Neural cell (in vitro differentiated cells): ENCODE data around the gene TM9SF1. TPM values are rescaled to one million over a fixed set of nuclear protein-coding genes. Genes with fewer than 3 reads are reported as not detected.

Experiments
- H2AFZ ChIP-seq: fragments of 200-600, 300-800 bp; sonication (generic), shearing (Covaris generic); 2 replicates; pipeline ENCODE4 v1.6.0; 2014; ENCODE audit warnings: low read depth, mild to moderate bottlenecking, antibody characterized with exemption, low read length, moderate library complexity
- H3F3A ChIP-seq: fragments of 200-600 bp; shearing (Covaris generic); 2 replicates; pipeline ENCODE4 v1.6.1; 2016; ENCODE audit warnings: mild to moderate bottlenecking, moderate library complexity, mixed read lengths, antibody characterized with exemption, low read length; ENCODE audit not compliant: insufficient read depth, poor library complexity, severe bottlenecking
- H3K27ac ChIP-seq: fragments of 200-600, 300-800 bp; sonication (generic), shearing (Covaris generic); 2 replicates; pipeline ENCODE4 v1.5.1; 2014; ENCODE audit warnings: mild to moderate bottlenecking, low read length, moderate library complexity
- H3K27me3 ChIP-seq: fragments of 300-800, 200-600 bp; sonication (generic), shearing (Covaris generic); 2 replicates; pipeline ENCODE4 v1.6.0; 2014; ENCODE audit warnings: mild to moderate bottlenecking, low read depth, low read length, moderate library complexity; ENCODE audit not compliant: insufficient read depth
- H3K36me3 ChIP-seq: fragments of 300-800, 200-600 bp; sonication (generic), shearing (Covaris generic); 2 replicates; pipeline ENCODE4 v1.5.1; 2014; ENCODE audit warnings: mild to moderate bottlenecking, antibody characterized with exemption, low read length, moderate library complexity; ENCODE audit not compliant: insufficient read depth
- H3K4me2 ChIP-seq: fragments of 300-800, 200-600 bp; sonication (generic), shearing (Covaris generic); 2 replicates; pipeline ENCODE4 v1.6.0; 2014; ENCODE audit warnings: mild to moderate bottlenecking, low read length
- H3K4me3 ChIP-seq: fragments of 300-800, 200-600 bp; sonication (generic), shearing (Covaris generic); 2 replicates; pipeline ENCODE4 v1.5.1; 2014; ENCODE audit warnings: mild to moderate bottlenecking, low read length, moderate library complexity
- H3K79me2 ChIP-seq: fragments of 200-600 bp; shearing (Covaris generic); replicated peaks from 2 replicates; pipeline ENCODE4 v1.6.0; 2014; ENCODE audit warnings: mild to moderate bottlenecking, low read length, moderate library complexity; ENCODE audit not compliant: insufficient read depth
- H3K9ac ChIP-seq: fragments of 300-800, 200-600 bp; sonication (generic), shearing (Covaris generic); 2 replicates; pipeline ENCODE4 v1.6.1; 2016; ENCODE audit warnings: mild to moderate bottlenecking, low read length, mixed read lengths
- H3K9me2 ChIP-seq: fragments of 200-600 bp; shearing (Covaris generic); 2 replicates; pipeline ENCODE4 v1.6.1; 2016; ENCODE audit warnings: mild to moderate bottlenecking, low read length, mixed read lengths; ENCODE audit not compliant: insufficient read depth
- H3K9me3 ChIP-seq: fragments of 200-600, 300-800 bp; sonication (generic), shearing (Covaris generic); 2 replicates; pipeline ENCODE4 v1.6.1; 2016; ENCODE audit warnings: mild to moderate bottlenecking, mixed run types, low read length, moderate library complexity, mixed read lengths
- H4K20me1 ChIP-seq: fragments of 200-600 bp; shearing (Covaris generic); 2 replicates; pipeline ENCODE4 v1.6.1; 2016; ENCODE audit warnings: mild to moderate bottlenecking, mixed run types; ENCODE audit not compliant: insufficient read depth
- EP300 ChIP-seq: fragments of 450-650 bp; conservative IDR thresholded peaks from 2 replicates; pipeline ENCODE4 v1.6.1; 2014; ENCODE audit warnings: antibody characterized with exemption, mild to moderate bottlenecking, moderate library complexity; ENCODE audit not compliant: poor library complexity, severe bottlenecking
- EZH2 ChIP-seq: fragments of 200-600, 300-800 bp; shearing (Covaris generic), sonication (generic); IDR thresholded peaks from 2 replicates; pipeline ENCODE4 v1.6.1; 2014; ENCODE audit warnings: antibody characterized with exemption, low read length, borderline replicate concordance, mild to moderate bottlenecking; ENCODE audit not compliant: insufficient read depth, poor library complexity, severe bottlenecking
- MXI1 ChIP-seq: fragments of 450-650 bp; conservative IDR thresholded peaks from 2 replicates; pipeline ENCODE4 v1.6.1; 2014; ENCODE audit warnings: antibody characterized with exemption, mild to moderate bottlenecking; ENCODE audit not compliant: poor library complexity, severe bottlenecking
- POLR2AphosphoS5 ChIP-seq: IDR thresholded peaks from 2 replicates; pipeline ENCODE4 v1.6.1; 2012
- RAD21 ChIP-seq: fragments of 450-650 bp; conservative IDR thresholded peaks from 2 replicates; pipeline ENCODE4 v1.6.1; 2014; ENCODE audit warnings: antibody characterized with exemption, mild to moderate bottlenecking, moderate library complexity
- SMC3 ChIP-seq: fragments of 450-650 bp; conservative IDR thresholded peaks from 2 replicates; pipeline ENCODE4 v1.6.1; 2014; ENCODE audit warnings: antibody characterized with exemption, mild to moderate bottlenecking, moderate library complexity; ENCODE audit not compliant: poor library complexity
- TAF1 ChIP-seq: IDR thresholded peaks from 2 replicates; pipeline ENCODE4 v1.6.1; 2012; ENCODE audit warnings: low read depth
- polyA plus RNA-seq: library from polyadenylated mRNA; depleted of rRNA; stranded (reverse); fragments of >200 nt; gene quantifications from 2 replicates; pipeline ENCODE4 v1.2.3, GENCODE V29; 2014
- TF ChIP-seq, protein P1 (sequence below): IDR thresholded peaks from 2 replicates; pipeline ENCODE4 v1.6.1; 2012; ENCODE audit warnings: borderline replicate concordance
- TF ChIP-seq, protein P2 (sequence below): fragments of 450-650 bp; IDR thresholded peaks from 2 replicates; pipeline ENCODE4 v1.5.1; 2014; ENCODE audit warnings: antibody characterized with exemption, mild to moderate bottlenecking, moderate library complexity; ENCODE audit not compliant: poor library complexity, severe bottlenecking

TM9SF1 gene
- polyA plus RNA-seq, 1 donor from 2014 or later = 25.1 TPM

DNA sequence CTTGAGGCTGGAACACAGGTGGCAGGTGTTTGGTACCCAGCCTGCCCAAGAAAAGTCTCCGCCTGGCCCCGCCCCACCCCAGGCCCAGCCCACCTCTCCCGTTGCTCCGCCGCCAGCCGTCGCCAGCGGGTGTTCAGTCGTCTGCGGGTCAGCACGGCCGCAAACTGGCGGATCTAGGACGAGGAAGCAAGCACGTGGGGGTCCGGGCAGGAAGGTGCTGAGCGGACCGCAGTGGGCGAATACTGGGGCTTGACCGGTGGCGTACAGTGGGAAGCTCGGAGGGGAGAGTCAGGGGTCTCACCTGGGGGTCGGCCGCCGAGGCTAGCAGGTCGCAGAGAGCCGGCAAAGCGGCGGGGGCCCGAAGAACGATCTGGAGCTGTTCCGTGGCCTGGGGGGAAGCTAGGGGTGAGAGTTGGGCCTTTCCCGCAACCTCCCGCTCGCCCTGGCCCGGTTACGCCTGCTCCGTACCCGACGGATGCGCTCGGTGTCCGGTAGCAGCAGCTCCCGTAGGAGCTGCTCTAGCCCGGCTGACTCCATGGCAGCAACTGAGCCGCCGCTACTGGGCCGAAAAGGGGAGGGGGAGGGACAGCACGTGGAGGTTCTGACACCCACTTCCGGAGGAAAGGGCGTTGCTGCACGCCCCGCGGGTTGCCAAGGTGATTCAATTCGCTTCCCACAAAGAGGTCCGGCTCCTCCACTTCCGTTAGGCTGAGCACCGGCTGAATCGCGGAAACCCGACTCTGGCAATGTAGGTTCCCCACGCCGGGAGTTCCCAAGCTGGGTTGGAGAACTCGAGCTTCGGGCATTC is 6.8 kb downstream of the TM9SF1 start, which contains the start of gene IPO4:
Gene IPO4, minus strand, starts transcription at position 566 of the 808 bp plus-strand sequence. Its CDS starts 29 bp downstream, at position 537.
- Histone ChIP-seq H3K27me3 (no peaks in the 10 kb centered on the region), H3K79me2 (peaks cover 3% of the 10 kb centered on the region), H3K9me3 (no peaks in the 10 kb centered on the region), H3K27ac (peak within 1 kb of the TSS; percentile 24), H3K9ac (peak within 1 kb of the TSS; percentile 65), H3K4me3 (peak within 1 kb of the TSS; percentile 92), H2AFZ (no peak within 1 kb of the TSS), H3F3A (no peaks in the 10 kb centered on the region), H3K9me2 (no peaks in the 10 kb centered on the region), H3K4me2 (peak within 1 kb of the TSS; percentile 84), H3K36me3 (no peaks in the 10 kb centered on the region), H4K20me1 (peaks cover 4% of the 10 kb centered on the region)
- TF ChIP-seq, protein P1, sequence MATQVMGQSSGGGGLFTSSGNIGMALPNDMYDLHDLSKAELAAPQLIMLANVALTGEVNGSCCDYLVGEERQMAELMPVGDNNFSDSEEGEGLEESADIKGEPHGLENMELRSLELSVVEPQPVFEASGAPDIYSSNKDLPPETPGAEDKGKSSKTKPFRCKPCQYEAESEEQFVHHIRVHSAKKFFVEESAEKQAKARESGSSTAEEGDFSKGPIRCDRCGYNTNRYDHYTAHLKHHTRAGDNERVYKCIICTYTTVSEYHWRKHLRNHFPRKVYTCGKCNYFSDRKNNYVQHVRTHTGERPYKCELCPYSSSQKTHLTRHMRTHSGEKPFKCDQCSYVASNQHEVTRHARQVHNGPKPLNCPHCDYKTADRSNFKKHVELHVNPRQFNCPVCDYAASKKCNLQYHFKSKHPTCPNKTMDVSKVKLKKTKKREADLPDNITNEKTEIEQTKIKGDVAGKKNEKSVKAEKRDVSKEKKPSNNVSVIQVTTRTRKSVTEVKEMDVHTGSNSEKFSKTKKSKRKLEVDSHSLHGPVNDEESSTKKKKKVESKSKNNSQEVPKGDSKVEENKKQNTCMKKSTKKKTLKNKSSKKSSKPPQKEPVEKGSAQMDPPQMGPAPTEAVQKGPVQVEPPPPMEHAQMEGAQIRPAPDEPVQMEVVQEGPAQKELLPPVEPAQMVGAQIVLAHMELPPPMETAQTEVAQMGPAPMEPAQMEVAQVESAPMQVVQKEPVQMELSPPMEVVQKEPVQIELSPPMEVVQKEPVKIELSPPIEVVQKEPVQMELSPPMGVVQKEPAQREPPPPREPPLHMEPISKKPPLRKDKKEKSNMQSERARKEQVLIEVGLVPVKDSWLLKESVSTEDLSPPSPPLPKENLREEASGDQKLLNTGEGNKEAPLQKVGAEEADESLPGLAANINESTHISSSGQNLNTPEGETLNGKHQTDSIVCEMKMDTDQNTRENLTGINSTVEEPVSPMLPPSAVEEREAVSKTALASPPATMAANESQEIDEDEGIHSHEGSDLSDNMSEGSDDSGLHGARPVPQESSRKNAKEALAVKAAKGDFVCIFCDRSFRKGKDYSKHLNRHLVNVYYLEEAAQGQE = no peak
- TF ChIP-seq POLR2AphosphoS5 (peak; percentile 36), EZH2 (no peak), RAD21 (peak; percentile 40), TAF1 (peak; percentile 41), SMC3 (peak; percentile 57), MXI1 (peak; percentile 99), EP300 (peak; percentile 60)
- TF ChIP-seq, protein P2, sequence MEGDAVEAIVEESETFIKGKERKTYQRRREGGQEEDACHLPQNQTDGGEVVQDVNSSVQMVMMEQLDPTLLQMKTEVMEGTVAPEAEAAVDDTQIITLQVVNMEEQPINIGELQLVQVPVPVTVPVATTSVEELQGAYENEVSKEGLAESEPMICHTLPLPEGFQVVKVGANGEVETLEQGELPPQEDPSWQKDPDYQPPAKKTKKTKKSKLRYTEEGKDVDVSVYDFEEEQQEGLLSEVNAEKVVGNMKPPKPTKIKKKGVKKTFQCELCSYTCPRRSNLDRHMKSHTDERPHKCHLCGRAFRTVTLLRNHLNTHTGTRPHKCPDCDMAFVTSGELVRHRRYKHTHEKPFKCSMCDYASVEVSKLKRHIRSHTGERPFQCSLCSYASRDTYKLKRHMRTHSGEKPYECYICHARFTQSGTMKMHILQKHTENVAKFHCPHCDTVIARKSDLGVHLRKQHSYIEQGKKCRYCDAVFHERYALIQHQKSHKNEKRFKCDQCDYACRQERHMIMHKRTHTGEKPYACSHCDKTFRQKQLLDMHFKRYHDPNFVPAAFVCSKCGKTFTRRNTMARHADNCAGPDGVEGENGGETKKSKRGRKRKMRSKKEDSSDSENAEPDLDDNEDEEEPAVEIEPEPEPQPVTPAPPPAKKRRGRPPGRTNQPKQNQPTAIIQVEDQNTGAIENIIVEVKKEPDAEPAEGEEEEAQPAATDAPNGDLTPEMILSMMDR = no peak

DNA sequence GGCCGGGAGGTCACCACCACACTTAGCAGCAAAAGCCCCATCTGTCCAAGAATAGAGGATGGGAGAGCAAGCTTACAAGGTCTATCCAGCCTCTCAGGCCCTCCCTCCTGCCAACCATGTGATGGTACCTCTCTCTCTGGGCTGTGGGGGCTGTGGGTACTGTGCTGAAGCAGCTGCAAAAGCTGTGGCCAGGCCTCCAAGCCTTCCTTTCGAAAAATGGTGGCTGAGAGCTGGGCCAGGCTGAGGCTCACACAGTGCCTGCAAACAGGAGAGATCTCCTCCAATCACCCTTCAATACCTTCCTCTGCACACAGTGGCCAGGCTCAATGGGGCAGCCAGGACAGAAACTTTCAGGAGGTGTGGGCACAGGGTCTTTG is 7.7 kb downstream of the TM9SF1 start:
- Histone ChIP-seq H3K27me3 (no peaks in the 10 kb centered on the region), H2AFZ (no peak overlapping the region), H4K20me1 (peaks cover 4% of the 10 kb centered on the region), H3K36me3 (no peaks in the 10 kb centered on the region), H3K9me3 (no peaks in the 10 kb centered on the region), H3K4me2 (peak overlapping the region; percentile 84), H3K27ac (no peak overlapping the region), H3K9me2 (no peaks in the 10 kb centered on the region), H3K9ac (no peak overlapping the region), H3K4me3 (peak overlapping the region; percentile 92), H3F3A (no peaks in the 10 kb centered on the region), H3K79me2 (peaks cover 3% of the 10 kb centered on the region)
- no peak for TF ChIP-seq POLR2AphosphoS5
- TF ChIP-seq MXI1 = no peak
- no peak for TF ChIP-seq SMC3
- TF ChIP-seq RAD21 = no peak
- no peak for TF ChIP-seq EZH2
- TF ChIP-seq EP300 = no peak
- no peak for TF ChIP-seq TAF1
- TF ChIP-seq, protein P2 = no peak
- TF ChIP-seq, protein P1 = no peak
